Endothelial cell of coronary artery (primary cell): ENCODE data around the gene BOC. TPM values are rescaled to one million over a fixed set of nuclear protein-coding genes. Genes with fewer than 3 reads are reported as not detected.

Experiments
- total RNA-seq: library from RNA; depleted of rRNA; stranded (reverse); fragments of >200 nt; gene quantifications from 2 replicates; pipeline ENCODE4 v1.2.3, GENCODE V29; 2014

The BOC gene, protein sequence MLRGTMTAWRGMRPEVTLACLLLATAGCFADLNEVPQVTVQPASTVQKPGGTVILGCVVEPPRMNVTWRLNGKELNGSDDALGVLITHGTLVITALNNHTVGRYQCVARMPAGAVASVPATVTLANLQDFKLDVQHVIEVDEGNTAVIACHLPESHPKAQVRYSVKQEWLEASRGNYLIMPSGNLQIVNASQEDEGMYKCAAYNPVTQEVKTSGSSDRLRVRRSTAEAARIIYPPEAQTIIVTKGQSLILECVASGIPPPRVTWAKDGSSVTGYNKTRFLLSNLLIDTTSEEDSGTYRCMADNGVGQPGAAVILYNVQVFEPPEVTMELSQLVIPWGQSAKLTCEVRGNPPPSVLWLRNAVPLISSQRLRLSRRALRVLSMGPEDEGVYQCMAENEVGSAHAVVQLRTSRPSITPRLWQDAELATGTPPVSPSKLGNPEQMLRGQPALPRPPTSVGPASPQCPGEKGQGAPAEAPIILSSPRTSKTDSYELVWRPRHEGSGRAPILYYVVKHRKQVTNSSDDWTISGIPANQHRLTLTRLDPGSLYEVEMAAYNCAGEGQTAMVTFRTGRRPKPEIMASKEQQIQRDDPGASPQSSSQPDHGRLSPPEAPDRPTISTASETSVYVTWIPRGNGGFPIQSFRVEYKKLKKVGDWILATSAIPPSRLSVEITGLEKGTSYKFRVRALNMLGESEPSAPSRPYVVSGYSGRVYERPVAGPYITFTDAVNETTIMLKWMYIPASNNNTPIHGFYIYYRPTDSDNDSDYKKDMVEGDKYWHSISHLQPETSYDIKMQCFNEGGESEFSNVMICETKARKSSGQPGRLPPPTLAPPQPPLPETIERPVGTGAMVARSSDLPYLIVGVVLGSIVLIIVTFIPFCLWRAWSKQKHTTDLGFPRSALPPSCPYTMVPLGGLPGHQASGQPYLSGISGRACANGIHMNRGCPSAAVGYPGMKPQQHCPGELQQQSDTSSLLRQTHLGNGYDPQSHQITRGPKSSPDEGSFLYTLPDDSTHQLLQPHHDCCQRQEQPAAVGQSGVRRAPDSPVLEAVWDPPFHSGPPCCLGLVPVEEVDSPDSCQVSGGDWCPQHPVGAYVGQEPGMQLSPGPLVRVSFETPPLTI
- total RNA-seq, result 0.09 TPM in 2 replicates

GRCh38 chr3:113211330-113212149 lies at the start of gene BOC:
BOC (plus strand) TSS chr3:113211557; CDS start chr3:113249803, 38,246 bp downstream.

Other genes with a start within 250 kb of the BOC start
- gene CD200R1, start 236.5 kb upstream of the BOC start, total RNA-seq, result not detected in 2 replicates
- 25.2 and 32.8 TPM in 2 replicates for gene GTPBP8, start 220.6 kb upstream of the BOC start, total RNA-seq
- gene CFAP44, start 229.9 kb downstream of the BOC start, total RNA-seq, result 2.6 and 4.4 TPM in 2 replicates